SK-N-SH treated with all-trans-retinoic acid at 6 μM for 48 hours (cell line): ENCODE results near the gene FGGY.

Experiments used
- ARNTL ChIP-seq: fragments of 450-650 bp; formaldehyde crosslinking; IDR thresholded peaks from 2 replicates; pipeline ENCODE4 v1.5.0; 2020; ENCODE audit warnings: low read depth, mild to moderate bottlenecking, moderate library complexity, borderline replicate concordance
- CREB5 ChIP-seq: fragments of 250-450 bp; sonication (Bioruptor Pico); IDR thresholded peaks from 2 replicates; pipeline ENCODE4 v1.5.1; 2020; ENCODE audit warnings: low read depth, mild to moderate bottlenecking, moderate library complexity
- CSDC2 ChIP-seq: fragments of 250-450 bp; sonication (Bioruptor Pico); IDR thresholded peaks from 2 replicates; pipeline ENCODE4 v1.5.0; 2020; ENCODE audit warnings: mild to moderate bottlenecking, moderate library complexity
- ESRRG ChIP-seq: fragments of 250-450 bp; sonication (Bioruptor Pico); IDR thresholded peaks from 2 replicates; pipeline ENCODE4 v1.6.1; 2021; ENCODE audit warnings: mild to moderate bottlenecking
- OSR1 ChIP-seq: fragments of 250-450 bp; sonication (Bioruptor Pico); IDR thresholded peaks from 2 replicates; pipeline ENCODE4 v1.8.0; 2022; ENCODE audit warnings: moderate library complexity, mild to moderate bottlenecking, inconsistent platforms
- PATZ1 ChIP-seq: fragments of 250-450 bp; sonication (Bioruptor Pico); IDR thresholded peaks from 2 replicates; pipeline ENCODE4 v1.8.0; 2020; ENCODE audit warnings: mild to moderate bottlenecking, moderate library complexity, borderline replicate concordance
- PPARA ChIP-seq: fragments of 250-450 bp; sonication (Bioruptor Pico); IDR thresholded peaks from 2 replicates; pipeline ENCODE4 v1.5.0; 2020; ENCODE audit warnings: mild to moderate bottlenecking, borderline replicate concordance
- RARB ChIP-seq: fragments of 250-450 bp; sonication (Bioruptor Pico); IDR thresholded peaks from 2 replicates; pipeline ENCODE4 v1.8.0; 2021; ENCODE audit warnings: mild to moderate bottlenecking, moderate library complexity
- SNAI2 ChIP-seq: fragments of 250-450 bp; sonication (Bioruptor Pico); IDR thresholded peaks from 2 replicates; pipeline ENCODE4 v1.5.0; 2020; ENCODE audit warnings: mild to moderate bottlenecking, moderate library complexity
- ZFP3 ChIP-seq: fragments of 250-450 bp; sonication (Bioruptor Pico); IDR thresholded peaks from 2 replicates; pipeline ENCODE4 v1.5.0; 2020; ENCODE audit warnings: mild to moderate bottlenecking, moderate library complexity
- ZFP30 ChIP-seq: fragments of 450-650 bp; formaldehyde crosslinking; IDR thresholded peaks from 2 replicates; pipeline ENCODE4 v1.5.0; 2022; ENCODE audit warnings: mild to moderate bottlenecking, moderate library complexity
- ZNF70 ChIP-seq: fragments of 450-650 bp; formaldehyde crosslinking; IDR thresholded peaks from 2 replicates; pipeline ENCODE4 v1.5.0; 2020; ENCODE audit warnings: mild to moderate bottlenecking, moderate library complexity
- ZNF8 ChIP-seq: fragments of 450-650 bp; formaldehyde crosslinking; IDR thresholded peaks from 2 replicates; pipeline ENCODE4 v1.5.0; 2020; ENCODE audit warnings: mild to moderate bottlenecking, moderate library complexity
- TF ChIP-seq, protein P1 (sequence below): fragments of 250-450 bp; sonication (Bioruptor Pico); IDR thresholded peaks from 2 replicates; pipeline ENCODE4 v1.5.0; 2020; ENCODE audit warnings: mild to moderate bottlenecking, moderate library complexity

DNA sequence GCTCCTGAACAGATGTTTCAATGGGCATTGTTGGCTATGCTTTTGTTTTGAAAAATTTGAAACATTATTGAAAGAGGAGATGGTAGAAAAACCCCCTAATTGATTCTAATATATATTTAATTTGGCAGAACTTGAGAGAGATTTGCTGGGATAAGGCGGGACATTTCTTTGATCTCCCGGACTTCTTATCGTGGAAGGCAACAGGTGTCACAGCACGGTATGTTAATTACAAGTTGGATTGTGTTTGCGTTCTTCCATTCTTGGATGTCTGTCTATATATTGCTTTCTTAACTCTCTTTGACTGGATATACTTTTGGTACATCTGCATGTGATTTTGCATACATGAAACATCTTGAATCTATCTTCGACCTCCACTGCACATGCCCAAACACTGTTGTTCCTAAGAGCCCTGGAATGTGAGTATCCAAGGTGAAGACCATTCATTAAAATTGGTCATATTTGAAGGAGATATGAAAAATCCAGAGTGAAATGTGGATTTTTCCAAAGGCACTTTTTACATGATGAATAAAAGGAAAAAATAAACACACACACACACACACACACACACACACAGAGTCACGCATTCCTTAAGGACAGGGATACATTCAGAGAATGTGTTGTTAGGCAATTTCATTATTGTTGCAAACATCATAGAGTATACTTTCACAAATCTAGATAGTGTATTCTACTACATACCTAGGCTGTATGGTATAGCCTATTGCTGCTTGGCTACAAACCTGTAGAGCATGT is 81.9 kb downstream of the FGGY start:
- no peak for TF ChIP-seq ESRRG (CRISPR knock-in tag)
- TF ChIP-seq ZFP3: no peak
- TF ChIP-seq CSDC2: no peak
- TF ChIP-seq PPARA (CRISPR knock-in tag): no peak
- no peak for TF ChIP-seq OSR1 (CRISPR knock-in tag)
- no peak for TF ChIP-seq PATZ1 (CRISPR knock-in tag)
- TF ChIP-seq CREB5 (CRISPR knock-in tag): no peak
- TF ChIP-seq, protein P1, sequence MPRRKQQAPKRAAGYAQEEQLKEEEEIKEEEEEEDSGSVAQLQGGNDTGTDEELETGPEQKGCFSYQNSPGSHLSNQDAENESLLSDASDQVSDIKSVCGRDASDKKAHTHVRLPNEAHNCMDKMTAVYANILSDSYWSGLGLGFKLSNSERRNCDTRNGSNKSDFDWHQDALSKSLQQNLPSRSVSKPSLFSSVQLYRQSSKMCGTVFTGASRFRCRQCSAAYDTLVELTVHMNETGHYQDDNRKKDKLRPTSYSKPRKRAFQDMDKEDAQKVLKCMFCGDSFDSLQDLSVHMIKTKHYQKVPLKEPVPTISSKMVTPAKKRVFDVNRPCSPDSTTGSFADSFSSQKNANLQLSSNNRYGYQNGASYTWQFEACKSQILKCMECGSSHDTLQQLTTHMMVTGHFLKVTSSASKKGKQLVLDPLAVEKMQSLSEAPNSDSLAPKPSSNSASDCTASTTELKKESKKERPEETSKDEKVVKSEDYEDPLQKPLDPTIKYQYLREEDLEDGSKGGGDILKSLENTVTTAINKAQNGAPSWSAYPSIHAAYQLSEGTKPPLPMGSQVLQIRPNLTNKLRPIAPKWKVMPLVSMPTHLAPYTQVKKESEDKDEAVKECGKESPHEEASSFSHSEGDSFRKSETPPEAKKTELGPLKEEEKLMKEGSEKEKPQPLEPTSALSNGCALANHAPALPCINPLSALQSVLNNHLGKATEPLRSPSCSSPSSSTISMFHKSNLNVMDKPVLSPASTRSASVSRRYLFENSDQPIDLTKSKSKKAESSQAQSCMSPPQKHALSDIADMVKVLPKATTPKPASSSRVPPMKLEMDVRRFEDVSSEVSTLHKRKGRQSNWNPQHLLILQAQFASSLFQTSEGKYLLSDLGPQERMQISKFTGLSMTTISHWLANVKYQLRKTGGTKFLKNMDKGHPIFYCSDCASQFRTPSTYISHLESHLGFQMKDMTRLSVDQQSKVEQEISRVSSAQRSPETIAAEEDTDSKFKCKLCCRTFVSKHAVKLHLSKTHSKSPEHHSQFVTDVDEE: no peak
- TF ChIP-seq SNAI2 (CRISPR knock-in tag): no peak
- no peak for TF ChIP-seq ZFP30 (CRISPR knock-in tag)
- no peak for TF ChIP-seq ARNTL (CRISPR knock-in tag)
- no peak for TF ChIP-seq ZNF8 (CRISPR knock-in tag)
- no peak for TF ChIP-seq ZNF70 (CRISPR knock-in tag)
- no peak for TF ChIP-seq RARB (CRISPR knock-in tag)
